CD14-positive monocyte (primary cell): Measurements from ENCODE around the gene UAP1. TPM values are rescaled to one million over a fixed set of nuclear protein-coding genes. Genes with fewer than 3 reads are reported as not detected.

Source experiments
- DNase-seq, 3 donors: peaks; one replicate each; pipeline ENCODE4 v3.0.0-alpha.2; 2011 to 2022
- H2AFZ ChIP-seq: 2 replicates; pipeline ENCODE4 v1.6.0; 2012; ENCODE audit warnings: mild to moderate bottlenecking, low read depth, low read length, inconsistent platforms; ENCODE audit not compliant: insufficient read depth, poor library complexity, severe bottlenecking
- H3K27ac ChIP-seq, 2 donors: 1 replicate in 1 of 2; 2 replicates in 1 of 2; pipeline ENCODE4 v1.5.1; 2012 to 2013; ENCODE audit warnings: low read length in 2 of 2, control low read depth in 1 of 2, inconsistent platforms in 1 of 2, low read depth in 1 of 2, mild to moderate bottlenecking in 1 of 2
- H3K27me3 ChIP-seq, 2 donors: one replicate each; pipeline versions ENCODE4 v1.6.0 to v1.6.1; 2011 to 2013; ENCODE audit warnings: low read length in 2 of 2; ENCODE audit not compliant: control insufficient read depth in 2 of 2, insufficient read depth in 2 of 2
- H3K36me3 ChIP-seq, 2 donors: replicated peaks in 1 of 2; 1 replicate in 1 of 2; 2 replicates in 1 of 2; pipeline versions ENCODE4 v1.5.1 to v1.6.1; 2012 to 2013; ENCODE audit warnings: low read length in 2 of 2, control low read depth in 1 of 2, inconsistent platforms in 1 of 2, mild to moderate bottlenecking in 1 of 2; ENCODE audit not compliant: insufficient read depth in 2 of 2, control insufficient read depth in 1 of 2
- H3K4me1 ChIP-seq, 2 donors: 1 replicate in 1 of 2; 2 replicates in 1 of 2; pipeline versions ENCODE4 v1.5.1 to v1.6.1; 2012 to 2013; ENCODE audit warnings: low read length in 2 of 2, control low read depth in 1 of 2, inconsistent platforms in 1 of 2, mild to moderate bottlenecking in 1 of 2, moderate library complexity in 1 of 2; ENCODE audit not compliant: insufficient read depth in 2 of 2, control insufficient read depth in 1 of 2
- H3K4me2 ChIP-seq: replicated peaks from 2 replicates; pipeline ENCODE3; 2012; ENCODE audit warnings: low read length, moderate library complexity, mild to moderate bottlenecking; ENCODE audit not compliant: poor library complexity, severe bottlenecking; ENCODE audit errors: extremely low read depth
- H3K4me3 ChIP-seq, 3 experiments: fragments of 200-600 bp in 1 of 3; sonication (generic) in 1 of 3; replicated peaks in 1 of 3; 1 replicate in 2 of 3; 2 replicates in 1 of 3; pipeline ENCODE4 v1.5.1; 2011 to 2013; ENCODE audit warnings: low read length in 3 of 3, mild to moderate bottlenecking in 3 of 3, control low read depth in 2 of 3, low read depth in 2 of 3, inconsistent platforms in 1 of 3, moderate library complexity in 1 of 3
- H3K79me2 ChIP-seq: 2 replicates; pipeline ENCODE4 v1.6.0; 2012; ENCODE audit warnings: mild to moderate bottlenecking, control low read depth, inconsistent platforms, low read length, moderate library complexity; ENCODE audit not compliant: insufficient read depth
- H3K9ac ChIP-seq: 2 replicates; pipeline ENCODE4 v1.6.0; 2017; ENCODE audit warnings: low read length, mild to moderate bottlenecking; ENCODE audit not compliant: insufficient read depth, poor library complexity, severe bottlenecking
- H3K9me3 ChIP-seq, 2 donors: replicated peaks in 1 of 2; 1 replicate in 1 of 2; 2 replicates in 1 of 2; pipeline versions ENCODE4 v1.5.1 to v1.6.1; 2012 to 2013; ENCODE audit warnings: low read length in 2 of 2, control low read depth in 1 of 2; ENCODE audit not compliant: control insufficient read depth in 1 of 2, insufficient read depth in 1 of 2
- H4K20me1 ChIP-seq: 2 replicates; pipeline ENCODE4 v1.6.0; 2012; ENCODE audit warnings: mild to moderate bottlenecking, low read length, control low read depth, moderate library complexity; ENCODE audit not compliant: insufficient read depth
- H3K27ac Mint-ChIP-seq, 7 donors: one replicate each; pipeline ENCODE4 v1.8.0; 2020; ENCODE audit warnings: mild to moderate bottlenecking in 7 of 7, mixed read lengths in 7 of 7, moderate library complexity in 6 of 7, inconsistent platforms in 2 of 7
- H3K27me3 Mint-ChIP-seq, 3 donors: one replicate each; pipeline ENCODE4 v1.8.0; 2021 to 2022; ENCODE audit warnings: low read depth in 3 of 3, mild to moderate bottlenecking in 3 of 3, mixed read lengths in 3 of 3, moderate library complexity in 3 of 3, inconsistent platforms in 1 of 3
- H3K36me3 Mint-ChIP-seq, 2 donors: one replicate each; pipeline ENCODE4 v1.8.0; 2020; ENCODE audit warnings: mixed read lengths in 2 of 2, inconsistent platforms in 1 of 2, mild to moderate bottlenecking in 1 of 2
- H3K4me1 Mint-ChIP-seq: one replicate; pipeline ENCODE4 v1.8.0; 2020; ENCODE audit warnings: mild to moderate bottlenecking, mixed read lengths
- H3K4me3 Mint-ChIP-seq, 2 donors: one replicate each; pipeline ENCODE4 v1.8.0; 2020; ENCODE audit warnings: mild to moderate bottlenecking in 2 of 2, mixed read lengths in 2 of 2, moderate library complexity in 1 of 2
- H3K9me3 Mint-ChIP-seq, 7 donors: one replicate each; pipeline ENCODE4 v1.8.0; 2020 to 2022; ENCODE audit warnings: mixed read lengths in 7 of 7, mild to moderate bottlenecking in 6 of 7, moderate library complexity in 6 of 7, inconsistent platforms in 2 of 7
- WGBS: methylation state at CpG from one replicate; pipeline ENCODE4 v1.1.5; 2013; ENCODE audit warnings: missing lambda C conversion rate; ENCODE audit not compliant: insufficient coverage; 5-methylcytosine and 5-hydroxymethylcytosine counted together
- intact Hi-C, 2 donors: fragments of 100-400 bp; cut with micrococcal nuclease; formaldehyde crosslinking; loops; one replicate each; pipeline versions ENCODE4 v1.15.0 to v1.15.1; 2023
- polyA plus RNA-seq, 3 donors: library from polyadenylated mRNA; depleted of rRNA in 1 of 3; unstranded in 2 of 3; stranded (reverse) in 1 of 3; fragments of 300-500 nt in 2 of 3; fragments of >200 nt in 1 of 3; fragmentation: Illumina TruSeq in 2 of 3; gene quantifications; 1 replicate in 2 of 3; 2 replicates in 1 of 3; pipeline ENCODE4 v1.2.3, GENCODE V29; 2012 to 2021
- TF ChIP-seq, protein P1 (sequence below): fragments of 200-600 bp; IDR thresholded peaks from one replicate; pipeline ENCODE4 v1.8.0; 2022; ENCODE audit warnings: antibody characterized with exemption, mild to moderate bottlenecking

The UAP1 gene
- polyA plus RNA-seq, 3 donors, result 2.8 to 7.2 (median 5.9) TPM

DNA sequence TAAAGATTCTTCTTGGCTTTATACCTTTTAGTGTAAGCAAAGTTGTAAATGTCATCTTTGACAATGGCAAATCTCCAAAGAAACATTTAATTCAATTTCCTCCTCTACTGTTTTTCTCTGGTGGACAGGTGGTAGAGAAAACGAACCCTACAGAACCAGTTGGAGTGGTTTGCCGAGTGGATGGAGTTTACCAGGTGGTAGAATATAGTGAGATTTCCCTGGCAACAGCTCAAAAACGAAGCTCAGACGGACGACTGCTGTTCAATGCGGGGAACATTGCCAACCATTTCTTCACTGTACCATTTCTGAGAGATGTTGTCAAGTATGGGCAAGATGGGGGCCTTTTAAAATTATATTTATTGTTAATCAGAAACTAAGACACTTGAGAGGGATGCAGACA, 25.8 kb downstream of the UAP1 start:
- Histone ChIP-seq H4K20me1 (no peaks in the 10 kb centered on the region), H3K36me3 (peaks cover 0 to 22% of the 10 kb centered on the region in 2 donors), H3K4me1 (no peaks in the 10 kb centered on the region), H3K27ac (no peak overlapping the region), H3K27me3 (no peaks in the 10 kb centered on the region), H2AFZ (no peak overlapping the region), H3K9ac (no peak overlapping the region), H3K4me2 (no peak overlapping the region), H3K79me2 (no peaks in the 10 kb centered on the region), H3K9me3 (no peaks in the 10 kb centered on the region), H3K4me3 (no peak overlapping the region)
- Mint-ChIP-seq H3K4me1 (no peaks in the 10 kb centered on the region), H3K27me3 (no peaks in the 10 kb centered on the region), H3K27ac (no peak overlapping the region), H3K4me3 (no peak overlapping the region), H3K9me3 (no peaks in the 10 kb centered on the region), H3K36me3 (peaks cover 16 to 18% of the 10 kb centered on the region in 2 donors)
- TF ChIP-seq, protein P1, sequence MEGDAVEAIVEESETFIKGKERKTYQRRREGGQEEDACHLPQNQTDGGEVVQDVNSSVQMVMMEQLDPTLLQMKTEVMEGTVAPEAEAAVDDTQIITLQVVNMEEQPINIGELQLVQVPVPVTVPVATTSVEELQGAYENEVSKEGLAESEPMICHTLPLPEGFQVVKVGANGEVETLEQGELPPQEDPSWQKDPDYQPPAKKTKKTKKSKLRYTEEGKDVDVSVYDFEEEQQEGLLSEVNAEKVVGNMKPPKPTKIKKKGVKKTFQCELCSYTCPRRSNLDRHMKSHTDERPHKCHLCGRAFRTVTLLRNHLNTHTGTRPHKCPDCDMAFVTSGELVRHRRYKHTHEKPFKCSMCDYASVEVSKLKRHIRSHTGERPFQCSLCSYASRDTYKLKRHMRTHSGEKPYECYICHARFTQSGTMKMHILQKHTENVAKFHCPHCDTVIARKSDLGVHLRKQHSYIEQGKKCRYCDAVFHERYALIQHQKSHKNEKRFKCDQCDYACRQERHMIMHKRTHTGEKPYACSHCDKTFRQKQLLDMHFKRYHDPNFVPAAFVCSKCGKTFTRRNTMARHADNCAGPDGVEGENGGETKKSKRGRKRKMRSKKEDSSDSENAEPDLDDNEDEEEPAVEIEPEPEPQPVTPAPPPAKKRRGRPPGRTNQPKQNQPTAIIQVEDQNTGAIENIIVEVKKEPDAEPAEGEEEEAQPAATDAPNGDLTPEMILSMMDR, result no peak
- DNase-seq, result no peak
- no CpG with 5 or more reads among the region's 6 CpGs for WGBS
- intact Hi-C loops, result no loop called here

DNA sequence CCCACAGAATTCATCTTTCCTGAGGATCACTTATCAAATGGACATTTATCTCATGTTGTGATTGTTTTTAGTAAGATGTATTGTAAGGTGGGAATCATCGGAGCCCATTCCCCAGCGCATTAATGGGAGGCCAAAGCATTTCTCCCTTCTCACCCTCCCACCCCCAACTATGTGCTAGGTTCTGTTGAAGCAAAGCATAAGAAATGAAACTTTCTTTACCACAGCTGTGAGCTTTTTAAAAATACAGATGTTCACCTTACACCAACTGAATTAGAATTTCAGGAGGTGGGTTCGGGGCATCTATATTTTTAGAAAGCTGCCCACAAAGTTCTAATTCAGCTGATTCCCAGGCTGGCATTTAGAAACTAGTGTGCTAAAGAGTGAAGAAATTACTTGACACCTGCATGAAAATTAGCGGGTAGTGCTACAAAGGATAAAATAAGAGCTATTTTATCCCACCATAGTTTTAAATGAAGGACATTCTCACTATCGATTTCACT, 26.3 kb downstream of the UAP1 start:
- Mint-ChIP-seq H3K4me1 (no peaks in the 10 kb centered on the region), H3K27ac (no peak overlapping the region), H3K4me3 (no peak overlapping the region), H3K36me3 (peaks cover 18 to 22% of the 10 kb centered on the region in 2 donors), H3K9me3 (no peaks in the 10 kb centered on the region), H3K27me3 (no peaks in the 10 kb centered on the region)
- H2AFZ ChIP-seq, result no peak overlapping the region
- H3K4me1 ChIP-seq, result no peaks in the 10 kb centered on the region
- no peaks in the 10 kb centered on the region for H3K27me3 ChIP-seq
- WGBS, result no CpG with 5 or more reads among the region's 5 CpGs
- no peak overlapping the region for H3K4me2 ChIP-seq
- H3K27ac ChIP-seq, result no peak overlapping the region
- no peak overlapping the region for H3K4me3 ChIP-seq
- TF ChIP-seq, protein P1, result no peak
- intact Hi-C loops, result no loop called here
- no peaks in the 10 kb centered on the region for H3K79me2 ChIP-seq
- no peaks in the 10 kb centered on the region for H3K9me3 ChIP-seq
- peaks cover 0 to 22% of the 10 kb centered on the region in 2 donors for H3K36me3 ChIP-seq
- H4K20me1 ChIP-seq, result no peaks in the 10 kb centered on the region
- DNase-seq, result no peak
- no peak overlapping the region for H3K9ac ChIP-seq
